ENCODE measurements around the gene PIAS4. TPM values are rescaled to one million over a fixed set of nuclear protein-coding genes. Genes with fewer than 3 reads are reported as not detected.

PIAS4 gene
- total RNA-seq, 2 experiments from 2014 or later: 23.0 to 37.3 TPM

DNA sequence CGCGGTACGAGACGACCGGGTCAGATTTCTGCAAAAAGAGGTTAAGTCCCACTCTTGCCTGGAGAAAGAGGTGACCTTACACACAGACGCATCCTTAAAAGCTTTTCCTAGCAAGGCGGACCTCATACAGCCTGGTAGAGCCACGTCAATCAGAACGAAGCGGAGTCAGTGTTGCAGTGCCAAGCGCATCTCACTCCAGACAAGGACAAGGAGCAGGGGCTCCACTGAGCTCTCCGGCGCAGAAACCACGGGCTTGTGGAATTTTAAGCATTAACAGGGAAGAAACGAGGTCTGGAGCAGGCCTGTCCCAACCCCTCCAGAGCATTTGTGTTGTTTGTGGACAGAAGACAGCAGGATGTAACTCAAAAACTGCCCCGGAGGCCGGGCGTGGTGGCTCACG, 29.4 kb upstream of the PIAS4 start:
- DNase-seq: no peak
- intact Hi-C loops (cut with DNase I, micrococcal nuclease): no loop called here
- H3K4me1 Mint-ChIP-seq: peaks cover 33% of the 10 kb centered on the region

DNA sequence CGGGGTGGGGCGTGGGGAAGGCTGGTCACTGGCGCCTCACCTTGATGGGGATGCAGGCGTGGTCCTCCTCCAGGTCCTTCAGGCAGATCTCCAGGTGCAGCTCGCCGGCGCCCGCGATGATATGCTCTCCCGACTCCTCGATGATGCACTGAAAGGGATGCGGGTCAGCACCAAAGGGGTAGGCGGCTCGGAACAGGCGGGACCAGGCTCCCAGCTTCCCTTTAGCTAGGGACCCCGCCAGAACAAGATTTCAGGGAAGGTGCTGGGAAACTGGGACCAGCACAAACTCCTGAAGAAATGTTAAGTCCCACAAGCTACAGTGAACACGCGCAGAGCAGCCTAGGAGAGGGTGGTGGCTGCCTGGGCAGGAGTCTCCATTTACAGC, 28.3 kb upstream of the PIAS4 start:
- Mint-ChIP-seq H3K27ac (no peak overlapping the region), H3K4me3 (no peak overlapping the region), H3K4me1 (peaks cover 44% of the 10 kb centered on the region), H3K27me3 (no peaks in the 10 kb centered on the region), H3K36me3 (ENCODE audit: low read depth) (peaks cover 82% of the 10 kb centered on the region), H3K9me3 (ENCODE audit: low read depth) (no peaks in the 10 kb centered on the region)
- ATAC-seq (no peak), DNase-seq (no peak)
- intact Hi-C loops (cut with DNase I, micrococcal nuclease): no loop called here
- ChIA-PET POLR2A (interaction anchor here (0.7 to 2.5 kb wide), 4 partner anchors 8 to 439 kb away, joined by 3 to 10 read pairs (median 4); partner anchors contain the start of gene DAPK3), CTCF (no interaction called here)

More for the DNA sequence above, 29.4 kb upstream of the PIAS4 start:
- no peak overlapping the region for H3K27ac Mint-ChIP-seq
- no peak for ATAC-seq
- no peaks in the 10 kb centered on the region for H3K9me3 Mint-ChIP-seq (ENCODE audit: low read depth)
- H3K4me3 Mint-ChIP-seq: no peak overlapping the region
- H3K36me3 Mint-ChIP-seq (ENCODE audit: low read depth): peaks cover 71% of the 10 kb centered on the region
- CTCF ChIA-PET: interaction anchor here (0.7 to 0.9 kb wide), 3 partner anchors 10 to 481 kb away, joined by 3 to 7 read pairs (median 3); no protein-coding TSS in a partner anchor
- no peaks in the 10 kb centered on the region for H3K27me3 Mint-ChIP-seq
- POLR2A ChIA-PET: interaction anchor here (0.7 to 1.0 kb wide), 2 partner anchors 10 to 11 kb away, joined by 3 to 5 read pairs; no protein-coding TSS in a partner anchor

DNA sequence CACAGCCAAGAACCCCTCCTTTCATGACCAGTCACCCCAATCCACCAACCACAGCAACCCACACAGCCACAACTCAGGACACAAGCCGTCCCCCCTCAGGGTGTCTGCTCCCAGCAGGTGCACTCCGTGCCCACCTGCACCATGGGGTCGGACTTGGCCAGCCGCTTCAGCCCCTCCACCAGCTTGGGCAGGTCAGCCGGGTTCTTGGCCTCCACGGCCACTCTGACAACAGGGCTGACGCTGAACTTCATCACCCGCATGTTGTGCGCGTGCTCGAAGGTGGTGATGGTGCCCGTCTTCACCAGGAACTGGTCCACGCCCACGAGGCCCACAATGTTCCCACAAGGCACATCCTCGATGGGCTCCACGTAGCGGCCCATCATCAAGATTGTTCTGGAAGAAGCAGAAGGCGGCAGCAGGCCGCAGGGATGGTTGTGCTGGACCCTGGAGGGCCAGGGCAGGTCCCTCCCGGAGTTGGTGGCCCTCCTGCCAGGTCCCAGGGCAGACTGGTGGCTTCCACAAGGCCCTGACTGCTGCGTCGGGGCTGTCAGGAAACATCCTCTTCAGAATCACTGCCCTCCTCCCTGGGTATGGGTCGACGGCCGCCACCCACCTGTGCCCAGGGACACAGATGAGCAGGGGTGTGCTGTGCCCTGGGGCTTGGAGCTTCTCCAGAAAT, 27.7 kb upstream of the PIAS4 start:
- Mint-ChIP-seq H3K36me3 (ENCODE audit: low read depth) (peaks cover 87% of the 10 kb centered on the region), H3K27ac (no peak overlapping the region), H3K9me3 (ENCODE audit: low read depth) (no peaks in the 10 kb centered on the region), H3K4me1 (peaks cover 44% of the 10 kb centered on the region), H3K27me3 (no peaks in the 10 kb centered on the region), H3K4me3 (no peak overlapping the region)
- ChIA-PET CTCF (no interaction called here), POLR2A (interaction anchor here (0.7 to 2.5 kb wide), 3 partner anchors 8 to 217 kb away, joined by 3 to 10 read pairs (median 4); partner anchors contain the start of gene DAPK3)
- DNase-seq (no peak), ATAC-seq (no peak)
- intact Hi-C loops (cut with DNase I, micrococcal nuclease): loop anchor here in 1 of 2 experiments (10.0 kb wide), 1 partner anchor 1705 kb away; the partner anchor contains the start of genes HSD11B1L and MICOS13

DNA sequence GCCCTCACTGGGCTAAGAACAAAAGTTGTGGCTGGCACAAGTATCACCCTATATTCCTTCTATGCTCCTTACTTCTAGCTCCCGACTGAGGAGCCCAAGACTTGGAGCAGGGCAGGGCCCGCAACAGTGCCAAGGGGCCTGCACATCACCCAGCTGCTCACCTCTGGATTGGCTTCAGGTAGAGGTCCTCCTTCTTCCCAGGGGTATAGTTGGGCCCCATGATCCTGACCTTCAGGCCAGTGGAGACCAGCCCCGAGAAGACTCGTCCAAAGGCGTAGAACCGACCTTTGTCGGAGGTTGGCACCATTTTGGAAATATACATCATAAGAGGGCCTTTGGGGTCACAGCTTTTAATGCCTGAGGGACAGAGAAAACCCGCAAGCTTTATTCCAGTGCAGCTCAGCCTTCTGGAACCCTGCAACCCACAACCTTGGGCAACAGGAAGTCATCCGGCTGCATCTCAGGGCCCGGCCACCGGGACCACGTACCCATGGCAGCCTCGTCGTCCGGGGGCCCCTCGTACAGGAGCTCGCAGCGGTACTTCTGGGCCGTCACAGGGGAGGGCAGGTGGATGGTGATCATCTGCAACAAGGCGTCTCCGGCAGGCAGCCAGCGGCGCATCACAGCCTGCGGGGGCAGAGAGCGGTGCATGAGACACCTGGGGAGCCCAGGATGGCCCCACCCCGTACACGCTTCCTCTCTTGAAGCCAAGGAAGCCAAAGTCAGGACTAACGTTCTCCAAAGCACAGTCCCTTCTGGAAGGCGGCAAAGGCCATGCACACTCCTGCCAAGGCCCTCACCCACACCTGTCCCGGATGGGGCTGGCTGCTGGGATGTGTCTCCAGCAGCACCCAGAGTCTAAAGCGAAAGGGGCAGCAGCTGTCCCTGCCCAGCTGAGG, 26.9 kb upstream of the PIAS4 start:
- ChIA-PET CTCF (no interaction called here), POLR2A (interaction anchor here (2.5 kb wide), 1 partner anchor 9 kb away, joined by 10 read pairs; the partner anchor contains the start of gene DAPK3)
- Mint-ChIP-seq H3K27ac (no peak overlapping the region), H3K9me3 (ENCODE audit: low read depth) (no peaks in the 10 kb centered on the region), H3K27me3 (no peaks in the 10 kb centered on the region), H3K36me3 (ENCODE audit: low read depth) (peaks cover 88% of the 10 kb centered on the region), H3K4me3 (no peak overlapping the region), H3K4me1 (peaks cover 48% of the 10 kb centered on the region)
- ATAC-seq: no peak
- no peak for DNase-seq
- intact Hi-C loops (cut with DNase I, micrococcal nuclease): loop anchor here in 1 of 2 experiments (10.0 kb wide), 1 partner anchor 1704 kb away; the partner anchor contains the start of genes HSD11B1L and MICOS13

DNA sequence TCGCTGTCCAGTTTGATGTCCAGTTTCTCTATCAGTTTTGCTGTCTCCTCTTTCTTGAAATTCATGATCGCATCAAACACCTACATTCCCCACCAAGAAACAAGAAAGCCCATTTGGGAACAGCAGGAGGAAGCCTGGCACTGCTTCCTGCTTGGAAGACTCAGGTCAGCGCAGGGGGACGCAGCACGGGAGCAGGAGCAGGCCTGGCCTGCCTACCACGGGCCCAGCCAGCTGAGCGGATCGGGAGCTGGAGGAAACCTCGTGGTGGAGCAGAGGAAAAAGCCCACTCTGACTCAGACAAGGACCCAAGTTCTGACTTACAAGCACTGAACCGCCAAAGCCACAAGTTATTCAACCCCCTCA, 26.2 kb upstream of the PIAS4 start:
- H3K27me3 Mint-ChIP-seq: no peaks in the 10 kb centered on the region
- peaks cover 80% of the 10 kb centered on the region for H3K36me3 Mint-ChIP-seq (ENCODE audit: low read depth)
- peak overlapping the region; percentile 2 for H3K4me3 Mint-ChIP-seq
- intact Hi-C loops (cut with DNase I, micrococcal nuclease): loop anchor here in 1 of 2 experiments (10.0 kb wide), 1 partner anchor 1703 kb away; the partner anchor contains the start of genes HSD11B1L and MICOS13
- ChIA-PET CTCF (no interaction called here), POLR2A (interaction anchor here (1.9 to 2.5 kb wide), 2 partner anchors 10 kb away, joined by 10 to 17 read pairs; partner anchors contain the start of gene DAPK3)
- no peak for ATAC-seq
- H3K9me3 Mint-ChIP-seq (ENCODE audit: low read depth): no peaks in the 10 kb centered on the region
- H3K4me1 Mint-ChIP-seq: peaks cover 52% of the 10 kb centered on the region
- no peak for DNase-seq
- peak overlapping the region; percentile 29 for H3K27ac Mint-ChIP-seq

DNA sequence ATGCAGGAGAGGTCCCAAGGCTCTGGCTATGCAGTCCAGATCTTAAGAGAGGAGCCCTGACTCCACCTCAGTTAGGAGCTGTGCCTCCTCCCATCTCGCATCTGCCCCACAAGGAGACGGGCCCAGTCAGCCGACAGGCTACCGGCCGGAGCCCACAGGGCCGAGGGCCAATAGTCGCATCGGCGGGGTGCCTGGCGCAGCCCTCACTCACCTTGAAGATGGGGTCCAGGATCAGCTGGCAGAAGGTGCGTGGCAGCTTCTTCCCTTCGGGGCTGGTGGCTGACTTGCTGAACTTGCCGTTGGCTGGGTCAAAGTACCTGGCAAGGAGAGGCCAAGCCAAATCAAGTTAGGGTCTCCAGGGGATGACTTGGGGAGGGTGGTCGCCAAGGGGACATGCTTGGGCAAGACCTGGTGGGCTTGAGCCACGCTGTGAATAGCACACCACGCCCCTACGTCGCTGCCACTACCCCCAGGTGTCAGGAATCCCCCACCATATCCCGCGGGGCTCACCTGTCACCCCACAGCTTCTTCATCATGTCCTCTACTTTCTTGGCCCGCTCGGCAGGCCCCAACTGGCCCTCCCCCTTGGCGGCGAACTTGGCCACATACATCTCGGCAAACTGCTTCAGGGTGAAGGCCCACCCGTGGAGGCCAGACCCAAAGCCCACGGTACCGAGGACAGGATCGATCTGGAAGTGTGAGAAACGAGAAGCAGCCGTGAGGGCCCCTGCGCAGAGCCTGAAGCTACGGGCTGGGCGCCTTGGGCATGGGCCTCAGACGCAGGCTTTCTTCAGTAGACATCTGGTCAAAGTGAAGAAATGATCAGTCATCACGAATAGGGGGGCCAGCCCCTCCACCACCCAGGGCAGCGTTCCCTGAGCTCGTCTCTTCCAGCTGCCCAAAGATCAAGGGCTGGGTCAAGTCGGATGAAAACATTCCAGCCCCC, 25.5 kb upstream of the PIAS4 start:
- Mint-ChIP-seq H3K4me3 (peak overlapping the region; percentile 87), H3K36me3 (ENCODE audit: low read depth) (peaks cover 75% of the 10 kb centered on the region), H3K9me3 (ENCODE audit: low read depth) (no peaks in the 10 kb centered on the region), H3K27me3 (no peaks in the 10 kb centered on the region), H3K4me1 (peaks cover 58% of the 10 kb centered on the region), H3K27ac (peak overlapping the region; percentile 94)
- no peak for DNase-seq
- intact Hi-C loops (cut with DNase I, micrococcal nuclease): loop anchor here in 1 of 2 experiments (2.0 to 10.0 kb wide), 2 partner anchors 421 to 1703 kb away; partner anchors contain the start of genes CHAF1A, HSD11B1L and MICOS13
- ChIA-PET CTCF (interaction anchor here (0.6 kb wide), 1 partner anchor 465 kb away, joined by 3 read pairs; no protein-coding TSS in a partner anchor), POLR2A (interaction anchor here (1.9 kb wide), 1 partner anchor 10 kb away, joined by 17 read pairs; the partner anchor contains the start of gene DAPK3)
- no peak for ATAC-seq

DNA sequence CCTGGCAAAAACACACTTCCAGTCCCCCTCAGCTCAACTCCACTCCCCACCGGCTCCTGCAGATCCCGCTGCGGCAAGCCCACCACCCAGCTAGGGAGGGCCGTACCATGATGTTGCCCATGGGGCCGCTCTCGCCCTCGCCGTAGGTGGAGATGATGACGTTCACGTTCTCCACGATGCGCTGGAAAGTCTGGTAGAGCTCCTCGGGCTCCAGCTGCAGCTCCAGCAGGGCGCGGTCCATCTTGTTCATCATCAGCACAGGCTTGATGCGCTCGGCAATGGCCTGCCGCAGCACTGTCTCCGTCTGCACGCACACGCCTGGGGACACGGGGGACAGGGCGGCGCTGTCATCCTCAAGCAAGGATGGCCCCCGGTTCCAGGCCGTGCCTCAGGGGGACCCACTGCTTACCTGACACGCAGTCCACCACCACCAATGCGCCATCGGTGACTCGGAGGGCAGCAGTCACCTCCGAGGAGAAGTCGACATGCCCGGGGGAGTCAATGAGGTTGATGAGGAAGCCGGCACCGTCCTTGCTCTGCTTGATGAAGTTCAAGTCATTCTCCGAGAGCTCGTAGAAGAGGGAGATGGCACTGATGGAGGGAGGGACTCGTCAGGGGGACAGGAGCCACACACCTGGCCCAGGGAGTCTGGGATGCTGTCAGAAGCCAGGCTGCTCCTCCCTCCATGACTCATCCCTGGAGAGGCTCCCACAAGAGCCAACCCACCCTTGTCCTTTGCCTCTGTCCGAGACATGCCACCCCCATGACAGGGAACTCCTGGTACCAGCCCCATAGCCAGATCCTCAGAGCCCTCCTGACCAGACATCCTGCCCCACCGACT, 24.6 kb upstream of the PIAS4 start:
- Mint-ChIP-seq H3K27ac (peak overlapping the region; percentile 94), H3K9me3 (ENCODE audit: low read depth) (no peaks in the 10 kb centered on the region), H3K36me3 (ENCODE audit: low read depth) (peaks cover 66% of the 10 kb centered on the region), H3K4me3 (peak overlapping the region; percentile 87), H3K27me3 (no peaks in the 10 kb centered on the region), H3K4me1 (peaks cover 62% of the 10 kb centered on the region)
- CTCF ChIA-PET: interaction anchor here (0.6 kb wide), 1 partner anchor 466 kb away, joined by 3 read pairs; no protein-coding TSS in a partner anchor
- peak; percentile 34 for DNase-seq
- ATAC-seq: no peak
- POLR2A ChIA-PET: interaction anchor here (1.9 to 2.8 kb wide), 3 partner anchors 7 to 12 kb away, joined by 17 to 30 read pairs (median 25); partner anchors contain the start of gene DAPK3
- intact Hi-C loops (cut with DNase I, micrococcal nuclease): loop anchor here in 1 of 2 experiments (2.0 to 10.0 kb wide), 2 partner anchors 420 to 1702 kb away; partner anchors contain the start of genes CHAF1A, HSD11B1L and MICOS13

DNA sequence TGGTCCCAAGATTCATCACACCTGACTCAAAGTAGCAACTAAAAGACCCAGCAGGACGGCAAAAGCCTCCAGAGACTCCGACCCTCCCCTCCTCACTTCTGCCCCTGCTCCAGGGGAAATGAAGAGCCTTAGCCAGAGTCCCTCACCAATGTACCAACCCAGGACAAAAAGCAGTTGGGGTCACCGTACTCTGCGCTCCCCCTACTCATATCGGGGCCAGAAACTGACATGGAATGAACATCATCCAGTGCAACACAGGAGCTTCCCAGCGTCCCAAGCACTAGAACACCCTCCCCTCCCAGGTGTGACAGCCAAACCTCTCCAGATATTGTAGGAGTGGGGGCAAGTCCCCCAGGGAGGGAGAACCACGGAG, 24.0 kb upstream of the PIAS4 start:
- peaks cover 62% of the 10 kb centered on the region for H3K36me3 Mint-ChIP-seq (ENCODE audit: low read depth)
- POLR2A ChIA-PET: interaction anchor here (1.0 to 2.8 kb wide), 3 partner anchors 8 to 24 kb away, joined by 3 to 30 read pairs (median 25); partner anchors contain the start of genes DAPK3 and PIAS4
- no peaks in the 10 kb centered on the region for H3K9me3 Mint-ChIP-seq (ENCODE audit: low read depth)
- CTCF ChIA-PET: interaction anchor here (0.6 kb wide), 1 partner anchor 23 kb away, joined by 3 read pairs; no protein-coding TSS in a partner anchor
- H3K27me3 Mint-ChIP-seq: no peaks in the 10 kb centered on the region
- peak overlapping the region; percentile 87 for H3K4me3 Mint-ChIP-seq
- peaks cover 62% of the 10 kb centered on the region for H3K4me1 Mint-ChIP-seq
- DNase-seq (no peak), ATAC-seq (no peak)
- H3K27ac Mint-ChIP-seq: peak overlapping the region; percentile 94
- intact Hi-C loops (cut with DNase I, micrococcal nuclease): loop anchor here in 1 of 2 experiments (2.0 to 10.0 kb wide), 2 partner anchors 419 to 1701 kb away; partner anchors contain the start of genes CHAF1A, HSD11B1L and MICOS13

DNA sequence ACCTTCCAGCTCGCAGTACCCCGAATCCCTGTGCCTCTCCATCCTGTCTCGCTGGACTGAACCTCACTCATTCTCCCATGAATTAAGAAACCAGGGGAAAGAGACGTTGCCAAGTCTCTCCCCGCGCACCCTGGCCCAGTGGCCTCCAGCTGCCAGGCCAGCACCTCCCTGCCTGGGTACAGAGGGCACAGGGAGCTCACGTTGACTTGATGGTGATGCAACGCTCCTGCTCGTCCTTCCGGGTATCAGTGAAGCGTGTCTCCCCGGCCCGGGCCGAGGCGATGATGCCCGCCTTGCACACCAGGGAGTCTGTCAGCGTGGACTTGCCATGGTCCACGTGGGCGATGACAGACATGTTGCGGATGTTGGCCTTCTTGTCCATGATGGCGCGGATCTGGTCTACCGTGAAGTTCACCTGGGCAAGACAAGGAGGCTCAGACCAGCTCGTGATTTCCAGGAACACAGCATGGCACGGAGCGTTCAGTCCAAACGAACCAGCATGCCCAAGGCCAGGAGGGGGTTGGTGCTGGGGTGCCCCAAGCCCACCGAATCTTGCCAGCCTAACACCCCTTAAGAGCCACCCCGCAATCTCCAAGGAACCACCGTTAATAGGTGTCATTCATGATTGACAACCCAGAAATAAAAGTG, 23.5 kb upstream of the PIAS4 start:
- H3K4me3 Mint-ChIP-seq: peak overlapping the region; percentile 87
- H3K27me3 Mint-ChIP-seq: no peaks in the 10 kb centered on the region
- H3K36me3 Mint-ChIP-seq (ENCODE audit: low read depth): peaks cover 59% of the 10 kb centered on the region
- no peaks in the 10 kb centered on the region for H3K9me3 Mint-ChIP-seq (ENCODE audit: low read depth)
- ATAC-seq (no peak), DNase-seq (peak; percentile 53)
- intact Hi-C loops (cut with DNase I, micrococcal nuclease): loop anchor here in 1 of 2 experiments (2.0 to 10.0 kb wide), 3 partner anchors 357 to 1701 kb away; partner anchors contain the start of genes CACTIN, CHAF1A, HSD11B1L and MICOS13
- peak overlapping the region; percentile 94 for H3K27ac Mint-ChIP-seq
- H3K4me1 Mint-ChIP-seq: peaks cover 59% of the 10 kb centered on the region
- ChIA-PET POLR2A (interaction anchor here (1.0 to 2.8 kb wide), 3 partner anchors 8 to 23 kb away, joined by 3 to 30 read pairs (median 25); partner anchors contain the start of genes DAPK3 and PIAS4), CTCF (interaction anchor here (0.6 kb wide), 1 partner anchor 22 kb away, joined by 3 read pairs; no protein-coding TSS in a partner anchor)
